ENCODE results near the gene EVC. TPM values are rescaled to one million over a fixed set of nuclear protein-coding genes. Genes with fewer than 3 reads are reported as not detected.
A peak's percentile ranks its signal among the peaks of the same experiment; 100 is the strongest.

Gene EVC
- total RNA-seq, 2 experiments from 2014 or later, result 0.36 to 0.68 TPM

- POLR2A ChIA-PET, result no interaction called here
- Mint-ChIP-seq H3K4me3 (no peak overlapping the region), H3K27ac (no peak overlapping the region), H3K4me1 (no peaks in the 10 kb centered on the region), H3K36me3 (no peaks in the 10 kb centered on the region), H3K27me3 (peaks cover 3% of the 10 kb centered on the region), H3K9me3 (peaks cover 5% of the 10 kb centered on the region)
- ATAC-seq (ENCODE audit: low read depth), result no peak
- DNase-seq, result no peak
These were observed 9.0 kb upstream of the EVC start for GRCh38 chr4:5701971-5702370.

- H3K27ac Mint-ChIP-seq, result no peak overlapping the region
- H3K9me3 Mint-ChIP-seq, result peaks cover 5% of the 10 kb centered on the region
These were observed 7.2 kb upstream of the EVC start for GRCh38 chr4:5703831-5704230.

GRCh38 chr4:5704276-5704675 lies 6.7 kb upstream of the EVC start:
- H3K4me3 Mint-ChIP-seq, result no peak overlapping the region
- no peaks in the 10 kb centered on the region for H3K36me3 Mint-ChIP-seq
- peaks cover 4% of the 10 kb centered on the region for H3K4me1 Mint-ChIP-seq
- no peak for ATAC-seq (ENCODE audit: low read depth)
- DNase-seq, result no peak
- H3K27me3 Mint-ChIP-seq, result peaks cover 16% of the 10 kb centered on the region
- peaks cover 5% of the 10 kb centered on the region for H3K9me3 Mint-ChIP-seq
- no peak overlapping the region for H3K27ac Mint-ChIP-seq
- POLR2A ChIA-PET, result no interaction called here

More at GRCh38 chr4:5703831-5704230, 7.2 kb upstream of the EVC start:
- DNase-seq (no peak), ATAC-seq (ENCODE audit: low read depth) (no peak)
- Mint-ChIP-seq H3K36me3 (no peaks in the 10 kb centered on the region), H3K27me3 (peaks cover 12% of the 10 kb centered on the region), H3K4me1 (peaks cover 4% of the 10 kb centered on the region), H3K4me3 (no peak overlapping the region)
- POLR2A ChIA-PET, result no interaction called here

- Mint-ChIP-seq H3K4me3 (no peak overlapping the region), H3K9me3 (peaks cover 5% of the 10 kb centered on the region), H3K27me3 (peaks cover 31% of the 10 kb centered on the region), H3K27ac (no peak overlapping the region), H3K36me3 (no peaks in the 10 kb centered on the region), H3K4me1 (peaks cover 5% of the 10 kb centered on the region)
- DNase-seq, result no peak
- ATAC-seq (ENCODE audit: low read depth), result no peak
- POLR2A ChIA-PET, result no interaction called here
These were observed 5.2 kb upstream of the EVC start for GRCh38 chr4:5705647-5706320.

GRCh38 chr4:5706486-5707290 lies 4.3 kb upstream of the EVC start:
- POLR2A ChIA-PET, result no interaction called here
- H3K36me3 Mint-ChIP-seq, result no peaks in the 10 kb centered on the region
- peaks cover 3% of the 10 kb centered on the region for H3K9me3 Mint-ChIP-seq
- peaks cover 35% of the 10 kb centered on the region for H3K27me3 Mint-ChIP-seq
- peaks cover 5% of the 10 kb centered on the region for H3K4me1 Mint-ChIP-seq
- no peak overlapping the region for H3K27ac Mint-ChIP-seq
- H3K4me3 Mint-ChIP-seq, result no peak overlapping the region
- no peak for ATAC-seq (ENCODE audit: low read depth)
- no peak for DNase-seq

GRCh38 chr4:5707366-5707765 lies 3.6 kb upstream of the EVC start:
- POLR2A ChIA-PET, result no interaction called here
- peaks cover 6% of the 10 kb centered on the region for H3K9me3 Mint-ChIP-seq
- H3K4me3 Mint-ChIP-seq, result peak overlapping the region; percentile 32
- peaks cover 42% of the 10 kb centered on the region for H3K27me3 Mint-ChIP-seq
- ATAC-seq (ENCODE audit: low read depth) (no peak), DNase-seq (no peak)
- H3K4me1 Mint-ChIP-seq, result peaks cover 5% of the 10 kb centered on the region
- no peak overlapping the region for H3K27ac Mint-ChIP-seq
- no peaks in the 10 kb centered on the region for H3K36me3 Mint-ChIP-seq

GRCh38 chr4:5707778-5708448 lies 3.1 kb upstream of the EVC start:
- Mint-ChIP-seq H3K4me1 (peaks cover 5% of the 10 kb centered on the region), H3K36me3 (no peaks in the 10 kb centered on the region), H3K27ac (no peak overlapping the region), H3K27me3 (peaks cover 45% of the 10 kb centered on the region), H3K4me3 (no peak overlapping the region), H3K9me3 (peaks cover 9% of the 10 kb centered on the region)
- POLR2A ChIA-PET, result no interaction called here
- no peak for ATAC-seq (ENCODE audit: low read depth)
- no peak for DNase-seq

GRCh38 chr4:5708449-5709206 lies 2.4 kb upstream of the EVC start, which contains the start of gene EVC2:
EVC2 (minus strand) TSS chr4:5708559; CDS start chr4:5708513, 46 bp downstream.
- Mint-ChIP-seq H3K27ac (no peak within 1 kb of the TSS), H3K9me3 (peaks cover 9% of the 10 kb centered on the region), H3K27me3 (peaks cover 45% of the 10 kb centered on the region), H3K4me3 (peak within 1 kb of the TSS; percentile 32), H3K4me1 (peaks cover 5% of the 10 kb centered on the region), H3K36me3 (no peaks in the 10 kb centered on the region)
- ATAC-seq (ENCODE audit: low read depth) (no peak), DNase-seq (no peak)
- POLR2A ChIA-PET, result no interaction called here

- POLR2A ChIA-PET, result no interaction called here
- no peak overlapping the region for H3K4me3 Mint-ChIP-seq
- H3K4me1 Mint-ChIP-seq, result peaks cover 5% of the 10 kb centered on the region
- DNase-seq (no peak), ATAC-seq (ENCODE audit: low read depth) (no peak)
- peaks cover 7% of the 10 kb centered on the region for H3K9me3 Mint-ChIP-seq
- no peak overlapping the region for H3K27ac Mint-ChIP-seq
- peaks cover 45% of the 10 kb centered on the region for H3K27me3 Mint-ChIP-seq
- no peaks in the 10 kb centered on the region for H3K36me3 Mint-ChIP-seq
These were observed 1.8 kb upstream of the EVC start for GRCh38 chr4:5709207-5709575.

- H3K27ac Mint-ChIP-seq, result no peak overlapping the region
- H3K27me3 Mint-ChIP-seq, result peaks cover 51% of the 10 kb centered on the region
- peaks cover 7% of the 10 kb centered on the region for H3K9me3 Mint-ChIP-seq
- POLR2A ChIA-PET, result no interaction called here
- H3K4me3 Mint-ChIP-seq, result peak overlapping the region; percentile 45
- DNase-seq, result no peak
- no peaks in the 10 kb centered on the region for H3K36me3 Mint-ChIP-seq
- ATAC-seq (ENCODE audit: low read depth), result no peak
- H3K4me1 Mint-ChIP-seq, result peaks cover 5% of the 10 kb centered on the region
These were observed 688 bp upstream of the EVC start for GRCh38 chr4:5710065-5710960.

- no peak overlapping the region for H3K27ac Mint-ChIP-seq
These were observed 631 bp downstream of the EVC start for GRCh38 chr4:5711479-5712184.

GRCh38 chr4:5712517-5712916 lies 1.5 kb downstream of the EVC start:
- POLR2A ChIA-PET, result no interaction called here
- no peak for ATAC-seq (ENCODE audit: low read depth)
- H3K27ac Mint-ChIP-seq, result no peak overlapping the region
- DNase-seq, result no peak
- H3K9me3 Mint-ChIP-seq, result peaks cover 7% of the 10 kb centered on the region
- H3K4me3 Mint-ChIP-seq, result no peak overlapping the region
- no peaks in the 10 kb centered on the region for H3K36me3 Mint-ChIP-seq
- peaks cover 43% of the 10 kb centered on the region for H3K27me3 Mint-ChIP-seq
- peaks cover 2% of the 10 kb centered on the region for H3K4me1 Mint-ChIP-seq

More at GRCh38 chr4:5711479-5712184, 631 bp downstream of the EVC start:
- no peak for ATAC-seq (ENCODE audit: low read depth)
- Mint-ChIP-seq H3K9me3 (peaks cover 7% of the 10 kb centered on the region), H3K4me3 (no peak overlapping the region), H3K27me3 (peaks cover 48% of the 10 kb centered on the region), H3K4me1 (peaks cover 5% of the 10 kb centered on the region), H3K36me3 (no peaks in the 10 kb centered on the region)
- POLR2A ChIA-PET, result no interaction called here
- no peak for DNase-seq

All from activated naive CD8-positive, alpha-beta T cell treated with anti-CD3 and anti-CD28 coated beads, Interleukin-2, amount 10 ng/mL, durations not matched to agents 7 days and 5 days (primary cell).